ENCODE data around the gene EMILIN2. TPM values are rescaled to one million over a fixed set of nuclear protein-coding genes. Genes with fewer than 3 reads are reported as not detected.

EMILIN2 gene
- total and polyA plus RNA-seq, 2 of the 13 experiments (the other 11 are each of a cell fraction or from before 2014, with no cell fraction given) = 7.6 to 8.2 TPM

DNA sequence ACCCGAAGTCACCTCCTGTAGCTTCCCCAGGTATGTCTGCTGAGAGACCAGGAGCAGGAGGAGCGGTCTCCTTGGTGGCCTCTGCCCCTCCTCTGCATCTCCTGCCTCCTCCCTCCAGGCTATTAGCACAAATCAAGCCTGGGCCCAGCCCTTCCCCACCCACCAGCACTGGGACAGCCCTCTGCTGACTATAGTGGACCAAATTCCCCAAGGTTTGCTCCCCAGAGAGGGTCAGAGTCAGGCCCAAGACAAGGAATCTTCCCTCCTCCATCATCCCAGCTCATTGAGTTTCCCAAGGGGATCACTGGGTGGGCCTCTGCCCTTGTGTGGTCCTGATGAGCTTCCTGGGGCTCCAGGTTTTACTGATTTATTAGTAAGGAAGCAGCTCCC lies 62.1 kb downstream of the EMILIN2 start (continued):
- TF ChIP-seq, protein P1, sequence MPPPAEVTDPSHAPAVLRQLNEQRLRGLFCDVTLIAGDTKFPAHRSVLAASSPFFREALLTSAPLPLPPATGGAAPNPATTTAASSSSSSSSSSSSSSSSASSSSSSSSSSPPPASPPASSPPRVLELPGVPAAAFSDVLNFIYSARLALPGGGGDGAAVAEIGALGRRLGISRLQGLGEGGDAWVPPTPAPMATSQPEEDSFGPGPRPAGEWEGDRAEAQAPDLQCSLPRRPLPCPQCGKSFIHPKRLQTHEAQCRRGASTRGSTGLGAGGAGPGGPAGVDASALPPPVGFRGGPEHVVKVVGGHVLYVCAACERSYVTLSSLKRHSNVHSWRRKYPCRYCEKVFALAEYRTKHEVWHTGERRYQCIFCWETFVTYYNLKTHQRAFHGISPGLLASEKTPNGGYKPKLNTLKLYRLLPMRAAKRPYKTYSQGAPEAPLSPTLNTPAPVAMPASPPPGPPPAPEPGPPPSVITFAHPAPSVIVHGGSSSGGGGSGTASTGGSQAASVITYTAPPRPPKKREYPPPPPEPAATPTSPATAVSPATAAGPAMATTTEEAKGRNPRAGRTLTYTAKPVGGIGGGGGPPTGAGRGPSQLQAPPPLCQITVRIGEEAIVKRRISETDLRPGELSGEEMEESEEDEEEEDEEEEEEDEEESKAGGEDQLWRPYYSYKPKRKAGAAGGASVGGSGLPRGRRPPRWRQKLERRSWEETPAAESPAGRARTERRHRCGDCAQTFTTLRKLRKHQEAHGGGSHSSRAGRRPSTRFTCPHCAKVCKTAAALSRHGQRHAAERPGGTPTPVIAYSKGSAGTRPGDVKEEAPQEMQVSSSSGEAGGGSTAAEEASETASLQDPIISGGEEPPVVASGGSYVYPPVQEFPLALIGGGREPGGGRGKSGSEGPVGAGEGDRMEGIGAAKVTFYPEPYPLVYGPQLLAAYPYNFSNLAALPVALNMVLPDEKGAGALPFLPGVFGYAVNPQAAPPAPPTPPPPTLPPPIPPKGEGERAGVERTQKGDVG (CRISPR knock-in tag; IDR thresholded peaks at IDR 0.05; ENCODE audit: borderline replicate concordance) = no peak
- no peak for TF ChIP-seq NR1H2 (CRISPR knock-in tag; IDR thresholded peaks at IDR 0.05; ENCODE audit: borderline replicate concordance, low read depth)
- no peak for TF ChIP-seq NONO (IDR thresholded peaks at IDR 0.05)
- no peak for TF ChIP-seq NONO (CRISPR knock-in tag; conservative IDR thresholded peaks at IDR 0.05)
- no peak for TF ChIP-seq SIX4 (CRISPR knock-in tag; IDR thresholded peaks at IDR 0.05)
- TF ChIP-seq, protein P2, sequence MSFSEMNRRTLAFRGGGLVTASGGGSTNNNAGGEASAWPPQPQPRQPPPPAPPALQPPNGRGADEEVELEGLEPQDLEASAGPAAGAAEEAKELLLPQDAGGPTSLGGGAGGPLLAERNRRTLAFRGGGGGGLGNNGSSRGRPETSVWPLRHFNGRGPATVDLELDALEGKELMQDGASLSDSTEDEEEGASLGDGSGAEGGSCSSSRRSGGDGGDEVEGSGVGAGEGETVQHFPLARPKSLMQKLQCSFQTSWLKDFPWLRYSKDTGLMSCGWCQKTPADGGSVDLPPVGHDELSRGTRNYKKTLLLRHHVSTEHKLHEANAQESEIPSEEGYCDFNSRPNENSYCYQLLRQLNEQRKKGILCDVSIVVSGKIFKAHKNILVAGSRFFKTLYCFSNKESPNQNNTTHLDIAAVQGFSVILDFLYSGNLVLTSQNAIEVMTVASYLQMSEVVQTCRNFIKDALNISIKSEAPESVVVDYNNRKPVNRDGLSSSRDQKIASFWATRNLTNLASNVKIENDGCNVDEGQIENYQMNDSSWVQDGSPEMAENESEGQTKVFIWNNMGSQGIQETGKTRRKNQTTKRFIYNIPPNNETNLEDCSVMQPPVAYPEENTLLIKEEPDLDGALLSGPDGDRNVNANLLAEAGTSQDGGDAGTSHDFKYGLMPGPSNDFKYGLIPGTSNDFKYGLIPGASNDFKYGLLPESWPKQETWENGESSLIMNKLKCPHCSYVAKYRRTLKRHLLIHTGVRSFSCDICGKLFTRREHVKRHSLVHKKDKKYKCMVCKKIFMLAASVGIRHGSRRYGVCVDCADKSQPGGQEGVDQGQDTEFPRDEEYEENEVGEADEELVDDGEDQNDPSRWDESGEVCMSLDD (CRISPR knock-in tag; IDR thresholded peaks at IDR 0.05; ENCODE audit: borderline replicate concordance) = no peak

All from HepG2 (cell line).